H1 (cell line): ENCODE results near the gene CAPN7. TPM values are rescaled to one million over a fixed set of nuclear protein-coding genes. Genes with fewer than 3 reads are reported as not detected.

Experiments used
- CBX5 ChIP-seq: fragments of 300-800, 300-1000 bp; sonication (generic); IDR thresholded peaks from 2 replicates; pipeline ENCODE4 v1.7.1; 2016; ENCODE audit warnings: antibody characterized with exemption, low read length, low read depth
- CEBPB ChIP-seq: IDR thresholded peaks from 2 replicates; pipeline ENCODE4 v1.6.1; 2012; ENCODE audit warnings: low read depth, low read length
- FOSL1 ChIP-seq: IDR thresholded peaks from 2 replicates; pipeline ENCODE4 v1.6.1; 2011; ENCODE audit warnings: mild to moderate bottlenecking, low read depth, low read length, moderate library complexity; ENCODE audit not compliant: insufficient read depth
- GABPA ChIP-seq: IDR thresholded peaks from 2 replicates; pipeline ENCODE4 v1.6.1; 2011; ENCODE audit warnings: mild to moderate bottlenecking, low read length, moderate library complexity, borderline replicate concordance; ENCODE audit not compliant: insufficient read depth
- MAFK ChIP-seq: IDR thresholded peaks from 2 replicates; pipeline ENCODE4 v1.6.1; 2012; ENCODE audit warnings: low read depth, mild to moderate bottlenecking, improper control_type of control experiment, low read length
- POU5F1 ChIP-seq: IDR thresholded peaks from 2 replicates; pipeline ENCODE4 v1.6.1; 2011; ENCODE audit warnings: low read depth, mild to moderate bottlenecking, low read length, moderate library complexity
- TBP ChIP-seq: IDR thresholded peaks from 2 replicates; pipeline ENCODE4 v1.6.1; 2011; ENCODE audit warnings: low read depth, low read length, improper control_type of control experiment
- TEAD4 ChIP-seq: IDR thresholded peaks from 2 replicates; pipeline ENCODE4 v1.6.1; 2012; ENCODE audit warnings: low read depth, low read length, inconsistent platforms, mixed read lengths
- polyA plus RNA-seq, 7 experiments: library from polyadenylated mRNA; depleted of rRNA in 3 of 7; stranded (reverse) in 5 of 7; unstranded in 2 of 7; fragments of >200 nt in 5 of 7; fragments of 200-250 nt in 2 of 7; gene quantifications; 1 replicate in 5 of 7; 2 replicates in 1 of 7; 4 replicates in 1 of 7; pipeline versions ENCODE4 v1.2.1 to v1.2.3, GENCODE V29; 2011 to 2013; ENCODE audit warnings: missing spikeins in 2 of 7, mixed read lengths in 2 of 7
- total RNA-seq: library from RNA; stranded (reverse); fragmentation: NEBNext Ultra II Directional; extraction: Animal tissue kit (Norgen Biotek cat#: 25700); gene quantifications from 2 replicates; pipeline ENCODE4 v1.2.1, GENCODE V29; 2021
- TF ChIP-seq, protein P1 (sequence below): fragments of 300-600 bp; sonication (generic); IDR thresholded peaks from 2 replicates; pipeline ENCODE4 v1.7.1; 2012; ENCODE audit warnings: low read length, moderate library complexity, mild to moderate bottlenecking, inconsistent platforms; ENCODE audit not compliant: insufficient replicate concordance

CAPN7 gene
- total and polyA plus RNA-seq, 2 of the 8 experiments (the other 6 are each of a cell fraction or from before 2014, with no cell fraction given) = 5.3 to 13.2 TPM

DNA sequence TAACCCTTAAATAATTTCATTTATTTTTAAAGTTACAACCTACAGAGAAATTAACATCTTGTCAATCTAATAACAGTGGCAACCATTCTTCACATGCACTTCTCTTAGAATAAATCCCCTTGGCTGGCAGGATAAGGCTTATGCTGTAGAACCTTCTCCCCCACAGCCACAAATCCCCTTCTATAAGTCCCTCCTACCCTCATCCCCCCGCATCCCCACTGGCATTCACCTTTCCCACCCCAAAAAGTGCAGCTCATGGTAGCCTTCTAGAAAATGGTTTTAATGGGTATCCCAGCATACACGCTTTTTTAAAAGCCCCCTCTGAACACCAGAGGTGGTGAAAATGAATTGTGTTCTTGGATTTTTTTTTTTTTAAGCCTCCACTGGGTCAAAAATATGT, 49.2 kb downstream of the CAPN7 start (continued):
- TF ChIP-seq, protein P1, sequence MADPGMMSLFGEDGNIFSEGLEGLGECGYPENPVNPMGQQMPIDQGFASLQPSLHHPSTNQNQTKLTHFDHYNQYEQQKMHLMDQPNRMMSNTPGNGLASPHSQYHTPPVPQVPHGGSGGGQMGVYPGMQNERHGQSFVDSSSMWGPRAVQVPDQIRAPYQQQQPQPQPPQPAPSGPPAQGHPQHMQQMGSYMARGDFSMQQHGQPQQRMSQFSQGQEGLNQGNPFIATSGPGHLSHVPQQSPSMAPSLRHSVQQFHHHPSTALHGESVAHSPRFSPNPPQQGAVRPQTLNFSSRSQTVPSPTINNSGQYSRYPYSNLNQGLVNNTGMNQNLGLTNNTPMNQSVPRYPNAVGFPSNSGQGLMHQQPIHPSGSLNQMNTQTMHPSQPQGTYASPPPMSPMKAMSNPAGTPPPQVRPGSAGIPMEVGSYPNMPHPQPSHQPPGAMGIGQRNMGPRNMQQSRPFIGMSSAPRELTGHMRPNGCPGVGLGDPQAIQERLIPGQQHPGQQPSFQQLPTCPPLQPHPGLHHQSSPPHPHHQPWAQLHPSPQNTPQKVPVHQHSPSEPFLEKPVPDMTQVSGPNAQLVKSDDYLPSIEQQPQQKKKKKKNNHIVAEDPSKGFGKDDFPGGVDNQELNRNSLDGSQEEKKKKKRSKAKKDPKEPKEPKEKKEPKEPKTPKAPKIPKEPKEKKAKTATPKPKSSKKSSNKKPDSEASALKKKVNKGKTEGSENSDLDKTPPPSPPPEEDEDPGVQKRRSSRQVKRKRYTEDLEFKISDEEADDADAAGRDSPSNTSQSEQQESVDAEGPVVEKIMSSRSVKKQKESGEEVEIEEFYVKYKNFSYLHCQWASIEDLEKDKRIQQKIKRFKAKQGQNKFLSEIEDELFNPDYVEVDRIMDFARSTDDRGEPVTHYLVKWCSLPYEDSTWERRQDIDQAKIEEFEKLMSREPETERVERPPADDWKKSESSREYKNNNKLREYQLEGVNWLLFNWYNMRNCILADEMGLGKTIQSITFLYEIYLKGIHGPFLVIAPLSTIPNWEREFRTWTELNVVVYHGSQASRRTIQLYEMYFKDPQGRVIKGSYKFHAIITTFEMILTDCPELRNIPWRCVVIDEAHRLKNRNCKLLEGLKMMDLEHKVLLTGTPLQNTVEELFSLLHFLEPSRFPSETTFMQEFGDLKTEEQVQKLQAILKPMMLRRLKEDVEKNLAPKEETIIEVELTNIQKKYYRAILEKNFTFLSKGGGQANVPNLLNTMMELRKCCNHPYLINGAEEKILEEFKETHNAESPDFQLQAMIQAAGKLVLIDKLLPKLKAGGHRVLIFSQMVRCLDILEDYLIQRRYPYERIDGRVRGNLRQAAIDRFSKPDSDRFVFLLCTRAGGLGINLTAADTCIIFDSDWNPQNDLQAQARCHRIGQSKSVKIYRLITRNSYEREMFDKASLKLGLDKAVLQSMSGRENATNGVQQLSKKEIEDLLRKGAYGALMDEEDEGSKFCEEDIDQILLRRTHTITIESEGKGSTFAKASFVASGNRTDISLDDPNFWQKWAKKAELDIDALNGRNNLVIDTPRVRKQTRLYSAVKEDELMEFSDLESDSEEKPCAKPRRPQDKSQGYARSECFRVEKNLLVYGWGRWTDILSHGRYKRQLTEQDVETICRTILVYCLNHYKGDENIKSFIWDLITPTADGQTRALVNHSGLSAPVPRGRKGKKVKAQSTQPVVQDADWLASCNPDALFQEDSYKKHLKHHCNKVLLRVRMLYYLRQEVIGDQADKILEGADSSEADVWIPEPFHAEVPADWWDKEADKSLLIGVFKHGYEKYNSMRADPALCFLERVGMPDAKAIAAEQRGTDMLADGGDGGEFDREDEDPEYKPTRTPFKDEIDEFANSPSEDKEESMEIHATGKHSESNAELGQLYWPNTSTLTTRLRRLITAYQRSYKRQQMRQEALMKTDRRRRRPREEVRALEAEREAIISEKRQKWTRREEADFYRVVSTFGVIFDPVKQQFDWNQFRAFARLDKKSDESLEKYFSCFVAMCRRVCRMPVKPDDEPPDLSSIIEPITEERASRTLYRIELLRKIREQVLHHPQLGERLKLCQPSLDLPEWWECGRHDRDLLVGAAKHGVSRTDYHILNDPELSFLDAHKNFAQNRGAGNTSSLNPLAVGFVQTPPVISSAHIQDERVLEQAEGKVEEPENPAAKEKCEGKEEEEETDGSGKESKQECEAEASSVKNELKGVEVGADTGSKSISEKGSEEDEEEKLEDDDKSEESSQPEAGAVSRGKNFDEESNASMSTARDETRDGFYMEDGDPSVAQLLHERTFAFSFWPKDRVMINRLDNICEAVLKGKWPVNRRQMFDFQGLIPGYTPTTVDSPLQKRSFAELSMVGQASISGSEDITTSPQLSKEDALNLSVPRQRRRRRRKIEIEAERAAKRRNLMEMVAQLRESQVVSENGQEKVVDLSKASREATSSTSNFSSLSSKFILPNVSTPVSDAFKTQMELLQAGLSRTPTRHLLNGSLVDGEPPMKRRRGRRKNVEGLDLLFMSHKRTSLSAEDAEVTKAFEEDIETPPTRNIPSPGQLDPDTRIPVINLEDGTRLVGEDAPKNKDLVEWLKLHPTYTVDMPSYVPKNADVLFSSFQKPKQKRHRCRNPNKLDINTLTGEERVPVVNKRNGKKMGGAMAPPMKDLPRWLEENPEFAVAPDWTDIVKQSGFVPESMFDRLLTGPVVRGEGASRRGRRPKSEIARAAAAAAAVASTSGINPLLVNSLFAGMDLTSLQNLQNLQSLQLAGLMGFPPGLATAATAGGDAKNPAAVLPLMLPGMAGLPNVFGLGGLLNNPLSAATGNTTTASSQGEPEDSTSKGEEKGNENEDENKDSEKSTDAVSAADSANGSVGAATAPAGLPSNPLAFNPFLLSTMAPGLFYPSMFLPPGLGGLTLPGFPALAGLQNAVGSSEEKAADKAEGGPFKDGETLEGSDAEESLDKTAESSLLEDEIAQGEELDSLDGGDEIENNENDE = no peak
- TF ChIP-seq FOSL1 (no peak), POU5F1 (no peak), MAFK (no peak), TBP (no peak), GABPA (no peak), CBX5 (no peak), TEAD4 (no peak), CEBPB (no peak)
